HepG2 (cell line): ENCODE measurements around the gene YPEL3. TPM values are rescaled to one million over a fixed set of nuclear protein-coding genes. Genes with fewer than 3 reads are reported as not detected.

Source experiments
- ATAC-seq: fragments of 200-7000 bp; cut with Tn5 transposase; 3 replicates; pipeline ENCODE4 v1.9.1; 2020; ENCODE audit warnings: mild to moderate bottlenecking, moderate library complexity
- BruUV-seq: library from RNA; stranded (reverse); fragments of 400-500 nt; replicated peaks from 2 replicates; lab custom pipeline; 2021; lab: Mats Ljungman, UMichigan
- CTCF ChIA-PET: fragments of 300-600 bp; formaldehyde crosslinking; extraction: SDS; loops from one replicate; lab custom pipeline; 2021; ENCODE audit warnings: low total read pairs, inconsistent platforms, low intra/inter-chr PET ratio; lab: Yijun Ruan, JAX
- POLR2A ChIA-PET: fragments of 350-600 bp; sonication (Branson Sonifier 250); formaldehyde crosslinking; loops from one replicate; lab custom pipeline; 2020; ENCODE audit warnings: antibody characterized with exemption, inconsistent platforms; lab: Yijun Ruan, JAX
- DNase-seq: peaks from one replicate; pipeline ENCODE4 v3.0.0-alpha.2; 2015; ENCODE audit warnings: low spot score
- FAIRE-seq: peaks from 3 replicates; lab custom pipeline; 2011; peaks lifted over from hg19 to GRCh38; lab: Jason Lieb, UNC
- H2AFZ ChIP-seq: one replicate; pipeline ENCODE4 v1.6.1; 2011; ENCODE audit warnings: low read length, inconsistent platforms
- H3K27ac ChIP-seq: fragments of 300-600 bp; 3 replicates; pipeline ENCODE4 v1.8.0; 2011; ENCODE audit warnings: mixed run types, mild to moderate bottlenecking, mixed read lengths, low read length, inconsistent platforms; ENCODE audit not compliant: insufficient read depth; ENCODE audit errors: extremely low read length
- H3K27me3 ChIP-seq, 2 experiments: fragments of 200-600 bp in 1 of 2; 2 replicates in 1 of 2; 3 replicates in 1 of 2; pipeline versions ENCODE4 v1.6.0 to v1.8.0; 2011; ENCODE audit warnings: low read length in 2 of 2, mild to moderate bottlenecking in 2 of 2, moderate library complexity in 2 of 2, inconsistent platforms in 1 of 2; ENCODE audit not compliant: insufficient read depth in 2 of 2, control insufficient read depth in 1 of 2
- H3K36me3 ChIP-seq, 2 experiments: fragments of 200-600 bp in 1 of 2; replicated peaks in 1 of 2; 2 replicates in 1 of 2; 3 replicates in 1 of 2; pipeline versions ENCODE4 v1.5.1 to v1.8.0; 2011; ENCODE audit warnings: low read length in 2 of 2, inconsistent platforms in 1 of 2; ENCODE audit not compliant: insufficient read depth in 2 of 2, control insufficient read depth in 1 of 2
- H3K4me1 ChIP-seq: 2 replicates; pipeline ENCODE4 v1.5.1; 2012; ENCODE audit warnings: low read length, inconsistent platforms; ENCODE audit not compliant: insufficient read depth
- H3K4me2 ChIP-seq: 2 replicates; pipeline ENCODE4 v1.6.0; 2011; ENCODE audit warnings: low read depth, low read length, inconsistent platforms
- H3K4me3 ChIP-seq, 3 experiments: fragments of 200-600 bp in 1 of 3; sonication (generic), shearing (Covaris generic) in 1 of 3; replicated peaks in 1 of 3; 2 replicates each; pipeline ENCODE4 v1.5.1; 2011 to 2016; ENCODE audit warnings: low read length in 3 of 3, inconsistent platforms in 2 of 3, low read depth in 2 of 3, mild to moderate bottlenecking in 2 of 3, control low read depth in 1 of 3, mixed read lengths in 1 of 3; ENCODE audit not compliant: insufficient read depth in 1 of 3
- H3K79me2 ChIP-seq: one replicate; pipeline ENCODE4 v1.6.1; 2011; ENCODE audit warnings: low read length, inconsistent platforms; ENCODE audit not compliant: insufficient read depth
- H3K9ac ChIP-seq: 2 replicates; pipeline ENCODE4 v1.6.0; 2011; ENCODE audit warnings: mild to moderate bottlenecking, low read depth, low read length, inconsistent platforms; ENCODE audit not compliant: insufficient read depth
- H3K9me3 ChIP-seq: 2 replicates; pipeline ENCODE4 v1.5.1; 2012; ENCODE audit warnings: mild to moderate bottlenecking, low read length
- H4K20me1 ChIP-seq: 2 replicates; pipeline ENCODE4 v1.6.0; 2011; ENCODE audit warnings: inconsistent platforms, mild to moderate bottlenecking, low read length, moderate library complexity; ENCODE audit not compliant: insufficient read depth
- ATF7-NPFF ChIP-seq: sonication (generic); formaldehyde crosslinking; IDR thresholded peaks from 2 replicates; pipeline ENCODE4 v1.8.1; 2023; ENCODE audit warnings: mild to moderate bottlenecking, low read depth, missing genetic modification reagents, moderate library complexity
- GPN1 ChIP-seq: sonication (generic); formaldehyde crosslinking; IDR thresholded peaks from 2 replicates; pipeline ENCODE4 v1.5.1; 2020; ENCODE audit warnings: missing genetic modification reagents, borderline replicate concordance
- PPARG ChIP-seq: conservative IDR thresholded peaks from 2 replicates; pipeline ENCODE4 v1.6.1; 2016; ENCODE audit warnings: missing biosample characterization, missing genetic modification reagents
- ZNF570 ChIP-seq: sonication (generic); formaldehyde crosslinking; IDR thresholded peaks from 2 replicates; pipeline ENCODE4 v1.4.0; 2020; ENCODE audit warnings: mild to moderate bottlenecking, missing genetic modification reagents, borderline replicate concordance
- WGBS: methylation state at CpG from one replicate; pipeline ENCODE4 v1.1.6; 2017; ENCODE audit warnings: low lambda C conversion rate; 5-methylcytosine and 5-hydroxymethylcytosine counted together
- in situ Hi-C: cut with HindIII; loops from 2 replicates; pipeline ENCODE4 v1.10.0; 2017; ENCODE audit warnings: low pct_unique_long_range_greater_than_20kb; ENCODE audit not compliant: extremely low pct_ligation_motif_present
- intact Hi-C: fragments of 100-400 bp; cut with micrococcal nuclease; formaldehyde crosslinking; loops from one replicate; pipeline ENCODE4 v1.10.0; 2022; ENCODE audit not compliant: unreplicated experiment
- polyA plus RNA-seq, 8 experiments: library from polyadenylated mRNA; depleted of rRNA in 3 of 8; stranded (reverse) in 7 of 8; unstranded in 1 of 8; fragments of >200 nt; fragmentation: Illumina TruSeq in 4 of 8; extraction: Trizol in 4 of 8; gene quantifications; 2 replicates each; pipeline versions ENCODE4 v1.2.1 to v1.2.3, GENCODE V29; 2011 to 2016; ENCODE audit warnings: low read depth in 4 of 8, missing spikeins in 1 of 8, mixed read lengths in 1 of 8; ENCODE audit not compliant: insufficient read depth in 1 of 8
- total RNA-seq, 5 experiments: library from RNA; depleted of rRNA; stranded (reverse); fragments of >200 nt; fragmentation: Illumina TruSeq; extraction: Trizol; gene quantifications; 2 replicates each; pipeline ENCODE4 v1.2.3, GENCODE V29; 2016; ENCODE audit warnings: low read depth in 1 of 5
- TF ChIP-seq, protein P1 (sequence below), 2 experiments: sonication (generic) in 1 of 2; formaldehyde crosslinking in 1 of 2; IDR thresholded peaks; 2 replicates each; pipeline versions ENCODE4 v1.6.1 to v1.9.0; 2014 to 2022; ENCODE audit warnings: antibody characterized with exemption in 1 of 2, borderline replicate concordance in 1 of 2, inconsistent platforms in 1 of 2, low read depth in 1 of 2, missing genetic modification reagents in 1 of 2

Gene YPEL3
- total and polyA plus RNA-seq, 2 of the 13 experiments (the other 11 are each of a cell fraction or from before 2014, with no cell fraction given): 5.4 to 47.0 TPM

DNA sequence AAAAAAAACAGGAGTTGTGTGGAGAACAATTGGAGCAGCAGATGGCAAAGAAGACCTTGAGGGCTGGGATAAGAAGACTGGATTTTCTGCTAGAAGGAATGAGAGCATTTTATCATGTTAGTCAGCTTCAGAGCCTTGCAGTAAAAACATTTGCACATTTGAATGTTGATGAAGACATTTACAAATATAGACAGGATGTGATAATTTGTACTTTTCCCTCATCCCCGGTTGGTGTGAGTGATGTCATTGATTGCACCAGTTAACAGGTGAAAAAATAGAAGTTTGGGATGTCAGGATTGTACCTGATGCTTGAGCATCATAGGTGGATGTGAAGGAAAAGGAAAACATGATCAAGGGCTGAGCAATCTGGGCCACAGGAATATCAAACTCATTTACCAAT is 49.6 kb upstream of the YPEL3 start (continued):
- no peak for TF ChIP-seq PPARG (CRISPR knock-in tag)
- no peak for TF ChIP-seq ATF7-NPFF (CRISPR knock-in tag)
- no peak for TF ChIP-seq GPN1 (CRISPR knock-in tag)

DNA sequence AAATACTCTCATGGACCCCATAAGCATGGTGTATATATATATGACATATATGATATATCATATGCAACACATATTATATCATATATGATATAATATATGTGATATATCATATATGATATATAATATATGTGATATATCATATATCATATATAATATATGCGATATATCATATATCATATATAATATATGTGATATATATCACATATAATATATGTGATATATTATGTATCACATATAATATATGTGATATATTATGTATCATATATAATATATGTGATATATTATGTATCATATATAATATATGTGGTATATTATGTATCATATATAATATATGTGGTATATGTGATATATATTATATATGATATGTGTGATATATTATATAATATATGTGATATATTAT is 48.9 kb upstream of the YPEL3 start:
- TF ChIP-seq, protein P1, sequence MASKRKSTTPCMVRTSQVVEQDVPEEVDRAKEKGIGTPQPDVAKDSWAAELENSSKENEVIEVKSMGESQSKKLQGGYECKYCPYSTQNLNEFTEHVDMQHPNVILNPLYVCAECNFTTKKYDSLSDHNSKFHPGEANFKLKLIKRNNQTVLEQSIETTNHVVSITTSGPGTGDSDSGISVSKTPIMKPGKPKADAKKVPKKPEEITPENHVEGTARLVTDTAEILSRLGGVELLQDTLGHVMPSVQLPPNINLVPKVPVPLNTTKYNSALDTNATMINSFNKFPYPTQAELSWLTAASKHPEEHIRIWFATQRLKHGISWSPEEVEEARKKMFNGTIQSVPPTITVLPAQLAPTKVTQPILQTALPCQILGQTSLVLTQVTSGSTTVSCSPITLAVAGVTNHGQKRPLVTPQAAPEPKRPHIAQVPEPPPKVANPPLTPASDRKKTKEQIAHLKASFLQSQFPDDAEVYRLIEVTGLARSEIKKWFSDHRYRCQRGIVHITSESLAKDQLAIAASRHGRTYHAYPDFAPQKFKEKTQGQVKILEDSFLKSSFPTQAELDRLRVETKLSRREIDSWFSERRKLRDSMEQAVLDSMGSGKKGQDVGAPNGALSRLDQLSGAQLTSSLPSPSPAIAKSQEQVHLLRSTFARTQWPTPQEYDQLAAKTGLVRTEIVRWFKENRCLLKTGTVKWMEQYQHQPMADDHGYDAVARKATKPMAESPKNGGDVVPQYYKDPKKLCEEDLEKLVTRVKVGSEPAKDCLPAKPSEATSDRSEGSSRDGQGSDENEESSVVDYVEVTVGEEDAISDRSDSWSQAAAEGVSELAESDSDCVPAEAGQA (IDR thresholded peaks at IDR 0.05; ENCODE audit: low read depth): no peak
- TF ChIP-seq, protein P1 (CRISPR knock-in tag; IDR thresholded peaks at IDR 0.05; ENCODE audit: borderline replicate concordance): no peak
- no peak for TF ChIP-seq ZNF570 (CRISPR knock-in tag)
- WGBS: 0% methylated on average over 1 of the region's 1 CpG
- H2AFZ ChIP-seq: no peak overlapping the region
- H3K36me3 ChIP-seq: no peaks in the 10 kb centered on the region
- CTCF ChIA-PET: no interaction called here
- H3K27ac ChIP-seq: no peak overlapping the region
- ATAC-seq (no peak), DNase-seq (no peak), FAIRE-seq (no peak)
- no peak overlapping the region for H3K4me3 ChIP-seq
- no peak overlapping the region for H3K9ac ChIP-seq
- H3K4me1 ChIP-seq: peaks cover 47% of the 10 kb centered on the region
- BruUV-seq: no TSS peak
- in situ Hi-C loops (no loop called here), intact Hi-C loops (no loop called here)
- H3K79me2 ChIP-seq: no peaks in the 10 kb centered on the region
- POLR2A ChIA-PET: no interaction called here
- H3K4me2 ChIP-seq: no peak overlapping the region
- peaks cover 13% of the 10 kb centered on the region for H3K9me3 ChIP-seq
- no peaks in the 10 kb centered on the region for H4K20me1 ChIP-seq
- H3K27me3 ChIP-seq: no peaks in the 10 kb centered on the region
